Smooth muscle cell (in vitro differentiated cells): ENCODE measurements around the gene OSGEP. TPM values are rescaled to one million over a fixed set of nuclear protein-coding genes. Genes with fewer than 3 reads are reported as not detected.

Experiments used
- DNase-seq: peaks from one replicate; lab custom pipeline; 2025; ENCODE audit not compliant: unreplicated experiment; lab: John Stamatoyannopoulos, UW
- H2AFZ ChIP-seq: fragments of 200-600 bp; sonication (generic); 2 replicates; pipeline ENCODE4 v1.6.0; 2016; ENCODE audit warnings: antibody characterized with exemption, low read depth, mild to moderate bottlenecking
- H3F3A ChIP-seq: fragments of 200-600 bp; sonication (generic); 2 replicates; pipeline ENCODE4 v1.6.0; 2017; ENCODE audit warnings: antibody characterized with exemption, low read depth
- H3K27ac ChIP-seq: fragments of 200-600 bp; sonication (generic); 2 replicates; pipeline ENCODE4 v1.5.1; 2016; ENCODE audit warnings: low read depth, mild to moderate bottlenecking
- H3K27me3 ChIP-seq: fragments of 200-600 bp; sonication (generic); 2 replicates; pipeline ENCODE4 v1.6.1; 2016; ENCODE audit warnings: low read depth, mild to moderate bottlenecking
- H3K36me3 ChIP-seq: fragments of 200-600 bp; sonication (generic); 2 replicates; pipeline ENCODE4 v1.5.1; 2016; ENCODE audit warnings: low read depth
- H3K4me1 ChIP-seq: fragments of 200-600 bp; sonication (generic); 2 replicates; pipeline ENCODE4 v1.5.1; 2016; ENCODE audit warnings: low read depth
- H3K4me2 ChIP-seq: fragments of 200-600 bp; sonication (generic); 2 replicates; pipeline ENCODE4 v1.6.0; 2016; ENCODE audit warnings: mild to moderate bottlenecking
- H3K4me3 ChIP-seq: fragments of 200-600 bp; sonication (generic); 2 replicates; pipeline ENCODE4 v1.5.1; 2016; ENCODE audit warnings: mild to moderate bottlenecking
- H3K79me2 ChIP-seq: fragments of 200-600 bp; sonication (generic); 2 replicates; pipeline ENCODE4 v1.6.0; 2016; ENCODE audit warnings: low read depth, mild to moderate bottlenecking
- H3K9ac ChIP-seq: fragments of 200-600 bp; sonication (generic); 2 replicates; pipeline ENCODE4 v1.6.0; 2016; ENCODE audit warnings: low read depth
- H3K9me3 ChIP-seq: fragments of 200-600 bp; sonication (generic); replicated peaks from 2 replicates; pipeline ENCODE4 v1.5.1; 2016; ENCODE audit warnings: low read depth
- H4K20me1 ChIP-seq: fragments of 200-600 bp; sonication (generic); 2 replicates; pipeline ENCODE4 v1.6.0; 2016; ENCODE audit warnings: low read depth
- whole genome bisulfite sequencing: methylation state at CpG from one replicate; pipeline ENCODE4 v1.1.7; 2016; ENCODE audit warnings: low lambda C conversion rate; 5-methylcytosine and 5-hydroxymethylcytosine counted together
- polyA plus RNA-seq: library from polyadenylated mRNA; unstranded; fragments of >200 nt; fragmentation: Nextera tagmentation; extraction: Ambion mirVana; gene quantifications from 2 replicates; pipeline ENCODE4 v1.2.1, GENCODE V29; 2016
- total RNA-seq: library from RNA; depleted of rRNA; stranded (reverse); fragments of >200 nt; gene quantifications from 2 replicates; pipeline ENCODE4 v1.2.3, GENCODE V29; 2014
- TF ChIP-seq, protein P1 (sequence below): fragments of 200-600 bp; sonication (generic); IDR thresholded peaks from 2 replicates; pipeline ENCODE4 v1.5.1; 2017; ENCODE audit warnings: borderline replicate concordance, mild to moderate bottlenecking, antibody characterized with exemption; ENCODE audit not compliant: insufficient read depth, poor library complexity, severe bottlenecking

Gene OSGEP
- total and polyA plus RNA-seq, 2 experiments from 2014 or later = 21.7 to 33.3 TPM

DNA sequence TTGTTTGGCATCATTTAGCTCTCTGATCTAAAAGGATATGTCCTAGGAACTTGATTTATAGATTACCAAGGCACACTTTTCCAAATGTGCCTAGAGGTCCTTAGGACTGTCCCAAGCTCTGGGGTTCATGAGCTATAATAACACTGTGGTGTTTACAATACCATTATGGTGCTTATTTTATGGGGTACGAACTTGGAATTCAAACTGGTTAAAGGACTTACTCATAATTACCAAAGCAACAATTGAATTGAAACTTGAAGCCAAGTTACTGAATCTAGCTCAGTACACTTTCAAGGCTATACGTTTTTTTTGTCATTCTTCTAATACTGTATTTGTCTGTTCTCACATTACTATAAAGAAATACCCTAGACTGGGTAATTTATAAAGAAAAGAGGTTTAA, 31.7 kb downstream of the OSGEP start:
- peaks cover 4% of the 10 kb centered on the region for H3K4me1 ChIP-seq
- no peak overlapping the region for H3K9ac ChIP-seq
- WGBS = 72% methylated on average over 2 of the region's 2 CpGs
- H3K79me2 ChIP-seq = no peaks in the 10 kb centered on the region
- TF ChIP-seq, protein P1, sequence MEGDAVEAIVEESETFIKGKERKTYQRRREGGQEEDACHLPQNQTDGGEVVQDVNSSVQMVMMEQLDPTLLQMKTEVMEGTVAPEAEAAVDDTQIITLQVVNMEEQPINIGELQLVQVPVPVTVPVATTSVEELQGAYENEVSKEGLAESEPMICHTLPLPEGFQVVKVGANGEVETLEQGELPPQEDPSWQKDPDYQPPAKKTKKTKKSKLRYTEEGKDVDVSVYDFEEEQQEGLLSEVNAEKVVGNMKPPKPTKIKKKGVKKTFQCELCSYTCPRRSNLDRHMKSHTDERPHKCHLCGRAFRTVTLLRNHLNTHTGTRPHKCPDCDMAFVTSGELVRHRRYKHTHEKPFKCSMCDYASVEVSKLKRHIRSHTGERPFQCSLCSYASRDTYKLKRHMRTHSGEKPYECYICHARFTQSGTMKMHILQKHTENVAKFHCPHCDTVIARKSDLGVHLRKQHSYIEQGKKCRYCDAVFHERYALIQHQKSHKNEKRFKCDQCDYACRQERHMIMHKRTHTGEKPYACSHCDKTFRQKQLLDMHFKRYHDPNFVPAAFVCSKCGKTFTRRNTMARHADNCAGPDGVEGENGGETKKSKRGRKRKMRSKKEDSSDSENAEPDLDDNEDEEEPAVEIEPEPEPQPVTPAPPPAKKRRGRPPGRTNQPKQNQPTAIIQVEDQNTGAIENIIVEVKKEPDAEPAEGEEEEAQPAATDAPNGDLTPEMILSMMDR = no peak
- no peaks in the 10 kb centered on the region for H3K27me3 ChIP-seq
- no peak overlapping the region for H3K27ac ChIP-seq
- no peaks in the 10 kb centered on the region for H3K36me3 ChIP-seq
- H2AFZ ChIP-seq = no peak overlapping the region
- H3K4me3 ChIP-seq = no peak overlapping the region
- H3F3A ChIP-seq = peaks cover 4% of the 10 kb centered on the region
- DNase-seq = no peak
- no peak overlapping the region for H3K4me2 ChIP-seq
- no peaks in the 10 kb centered on the region for H4K20me1 ChIP-seq
- no peaks in the 10 kb centered on the region for H3K9me3 ChIP-seq

DNA sequence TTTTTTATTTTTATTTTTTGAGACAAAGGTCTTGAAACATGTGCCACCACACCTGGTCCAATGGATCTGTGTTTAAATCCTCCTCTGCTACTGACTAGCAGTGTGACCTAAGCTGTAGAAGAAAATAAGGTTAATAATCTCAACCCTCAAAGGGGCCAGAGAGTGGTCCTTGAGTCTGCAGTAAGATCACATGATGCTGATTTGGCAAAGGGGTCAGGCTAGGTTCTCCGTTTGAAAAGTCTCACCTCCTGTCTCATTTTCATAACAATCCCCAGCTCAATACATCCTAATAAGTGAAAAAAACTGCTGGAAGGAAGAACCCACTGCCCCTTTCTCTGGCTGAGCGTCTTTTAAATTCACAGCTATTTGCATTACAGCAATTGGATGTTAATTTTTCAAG, 33.3 kb downstream of the OSGEP start:
- DNase-seq = no peak
- WGBS = 32% methylated on average over 2 of the region's 2 CpGs
- Histone ChIP-seq H3F3A (no peaks in the 10 kb centered on the region), H3K4me2 (no peak overlapping the region), H3K4me1 (no peaks in the 10 kb centered on the region), H3K27ac (no peak overlapping the region), H4K20me1 (no peaks in the 10 kb centered on the region), H3K9ac (no peak overlapping the region), H3K9me3 (no peaks in the 10 kb centered on the region), H3K79me2 (no peaks in the 10 kb centered on the region), H3K27me3 (no peaks in the 10 kb centered on the region), H2AFZ (no peak overlapping the region), H3K4me3 (no peak overlapping the region), H3K36me3 (no peaks in the 10 kb centered on the region)
- TF ChIP-seq, protein P1 = no peak

DNA sequence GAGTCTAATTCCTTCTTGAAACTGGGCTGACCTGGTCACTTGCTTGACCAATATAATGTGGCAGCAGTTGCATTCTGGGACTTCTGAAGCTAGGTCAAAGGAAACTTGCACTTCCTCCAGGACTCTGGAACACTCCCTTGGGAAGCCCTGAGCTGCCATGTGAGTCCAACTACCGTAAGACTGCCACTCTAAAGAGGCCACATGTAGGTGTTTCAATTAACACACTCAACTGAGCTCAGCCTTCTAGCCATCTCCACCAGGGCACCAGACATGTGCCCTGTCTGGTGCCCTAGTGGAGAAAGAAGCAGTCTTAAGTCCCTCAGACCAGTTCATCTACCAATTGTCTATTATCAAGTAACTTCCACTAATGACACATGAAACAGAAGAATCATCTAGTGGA, 35.2 kb downstream of the OSGEP start:
- DNase-seq = no peak
- no peaks in the 10 kb centered on the region for H3K9me3 ChIP-seq
- H4K20me1 ChIP-seq = no peaks in the 10 kb centered on the region
- no peak overlapping the region for H3K27ac ChIP-seq
- H3K4me2 ChIP-seq = no peak overlapping the region
- WGBS = 100% methylated on average over 1 of the region's 1 CpG
- H3F3A ChIP-seq = no peaks in the 10 kb centered on the region
- H2AFZ ChIP-seq = no peak overlapping the region
- no peaks in the 10 kb centered on the region for H3K79me2 ChIP-seq
- TF ChIP-seq, protein P1 = no peak
- no peak overlapping the region for H3K9ac ChIP-seq
- no peaks in the 10 kb centered on the region for H3K4me1 ChIP-seq
- H3K4me3 ChIP-seq = no peak overlapping the region
- H3K27me3 ChIP-seq = no peaks in the 10 kb centered on the region
- no peaks in the 10 kb centered on the region for H3K36me3 ChIP-seq

DNA sequence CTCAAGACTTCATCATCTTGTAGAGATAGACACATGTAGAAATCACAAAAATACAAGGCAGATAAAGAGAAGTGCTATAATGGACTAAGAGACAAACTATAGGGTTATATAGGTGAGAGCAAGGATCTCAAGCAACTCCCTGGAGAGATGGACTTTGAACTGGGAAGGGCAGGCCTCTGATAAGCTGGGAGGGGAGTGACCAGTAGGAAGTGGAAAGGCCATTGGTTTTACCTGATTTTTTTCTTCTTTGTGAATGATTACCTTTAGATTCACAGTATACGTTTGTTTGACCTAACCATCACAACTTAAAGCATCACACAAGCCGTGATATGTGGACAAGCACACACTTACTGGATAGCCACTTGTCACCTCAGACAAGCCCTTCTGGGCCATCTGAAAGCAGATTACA, 36.1 kb downstream of the OSGEP start:
- WGBS = 88% methylated on average over 2 of the region's 2 CpGs
- no peak overlapping the region for H3K4me2 ChIP-seq
- no peak for DNase-seq
- no peak overlapping the region for H3K27ac ChIP-seq
- H3K9ac ChIP-seq = no peak overlapping the region
- H3K27me3 ChIP-seq = no peaks in the 10 kb centered on the region
- H4K20me1 ChIP-seq = no peaks in the 10 kb centered on the region
- TF ChIP-seq, protein P1 = no peak
- H3F3A ChIP-seq = no peaks in the 10 kb centered on the region
- no peak overlapping the region for H2AFZ ChIP-seq
- no peaks in the 10 kb centered on the region for H3K4me1 ChIP-seq
- no peaks in the 10 kb centered on the region for H3K79me2 ChIP-seq
- H3K9me3 ChIP-seq = no peaks in the 10 kb centered on the region
- no peak overlapping the region for H3K4me3 ChIP-seq
- no peaks in the 10 kb centered on the region for H3K36me3 ChIP-seq
